ENCODE results near the gene SRRM1. TPM values are rescaled to one million over a fixed set of nuclear protein-coding genes. Genes with fewer than 3 reads are reported as not detected.
"Not testable (repeated sequence)": the region's sequence is repeated elsewhere in the genome, so short reads cannot be mapped to it uniquely, and the experiment has no call there.

Gene SRRM1
- total RNA-seq, 1 experiment from 2014 or later: 98.5 TPM

DNA sequence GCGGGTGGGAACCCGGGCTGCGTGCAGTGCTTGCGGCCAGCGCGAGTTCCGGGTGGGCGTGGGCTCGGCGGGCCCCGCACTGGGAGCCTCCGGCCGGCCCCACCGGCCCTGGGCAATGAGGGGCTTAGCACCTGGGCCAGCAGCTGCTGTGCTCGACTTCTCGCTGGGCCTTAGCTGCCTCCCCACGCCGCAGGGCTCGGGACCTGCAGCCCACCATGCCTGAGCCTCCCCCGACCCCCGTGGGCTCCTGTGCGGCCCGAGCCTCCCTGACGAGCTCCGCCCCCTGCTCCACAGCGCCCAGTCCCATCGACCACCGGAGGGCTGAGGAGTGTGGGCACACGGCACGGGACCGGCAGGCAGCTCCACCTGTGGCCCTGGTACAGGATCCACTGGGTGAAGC is 78.4 kb downstream of the SRRM1 start:
- no peaks in the 10 kb centered on the region for H3K4me1 ChIP-seq (ENCODE audit: low read length)
- no peaks in the 10 kb centered on the region for H4K20me1 ChIP-seq (ENCODE audit: insufficient read depth, low read depth, low read length)
- no peak for DNase-seq
- H3K27me3 ChIP-seq (ENCODE audit: low read length): no peaks in the 10 kb centered on the region
- no peak overlapping the region for H2AFZ ChIP-seq (ENCODE audit: low read length)
- no peaks in the 10 kb centered on the region for H3K36me3 ChIP-seq (ENCODE audit: insufficient read depth, low read length)
- H3K27ac ChIP-seq (ENCODE audit: low read length): no peak overlapping the region
- H3K9me3 ChIP-seq (ENCODE audit: low read length): no peaks in the 10 kb centered on the region
- no peak overlapping the region for H3K4me2 ChIP-seq (ENCODE audit: low read depth, low read length, poor library complexity, severe bottlenecking)
- H3K9me2 ChIP-seq (replicated peaks; ENCODE audit: insufficient read depth, low read length): no peaks in the 10 kb centered on the region
- H3K4me3 ChIP-seq (ENCODE audit: low read length): no peak overlapping the region
- no peak overlapping the region for H3K9ac ChIP-seq (ENCODE audit: low read length)
- no peaks in the 10 kb centered on the region for H3K79me2 ChIP-seq (ENCODE audit: low read length)

- H4K20me1 ChIP-seq (ENCODE audit: insufficient read depth, low read depth, low read length); H3K4me1 ChIP-seq (ENCODE audit: low read length); DNase-seq; H3K79me2 ChIP-seq (ENCODE audit: low read length); H3K27me3 ChIP-seq (ENCODE audit: low read length); H3K9ac ChIP-seq (ENCODE audit: low read length); H3K36me3 ChIP-seq (ENCODE audit: insufficient read depth, low read length); H3K9me3 ChIP-seq (ENCODE audit: low read length); H2AFZ ChIP-seq (ENCODE audit: low read length); H3K4me2 ChIP-seq (ENCODE audit: low read depth, low read length, poor library complexity, severe bottlenecking); H3K9me2 ChIP-seq (replicated peaks; ENCODE audit: insufficient read depth, low read length); H3K27ac ChIP-seq (ENCODE audit: low read length); H3K4me3 ChIP-seq (ENCODE audit: low read length): not testable (repeated sequence)
Observed at GRCh38 chr1:24722073-24723035, 79.3 kb downstream of the SRRM1 start.

Small RNA genes lying within 50 kb of the gene (small RNA-seq; reads per million reads assigned to genes)
- gene RF00019: not detected

Other genes starting within 250 kb of the SRRM1 start
- 3.5 and 9.2 TPM in 2 replicates for gene STPG1, start 229.5 kb upstream of the SRRM1 start, total RNA-seq (2014; rRNA removed; shearing (Covaris generic); ENCODE audit: low replicate concordance)
- 22.7 and 40.8 TPM in 2 replicates for gene NIPAL3, start 227.5 kb upstream of the SRRM1 start, total RNA-seq (2014; rRNA removed; shearing (Covaris generic); ENCODE audit: low replicate concordance)
- 4.8 and 6.6 TPM in 2 replicates for gene RCAN3, start 140.5 kb upstream of the SRRM1 start, total RNA-seq (2014; rRNA removed; shearing (Covaris generic); ENCODE audit: low replicate concordance)
- not detected in 2 replicates for gene NCMAP, start 87.2 kb upstream of the SRRM1 start, total RNA-seq (2014; rRNA removed; shearing (Covaris generic); ENCODE audit: low replicate concordance)
- 49.1 and 87.4 TPM in 2 replicates for gene CLIC4, start 102.1 kb downstream of the SRRM1 start, total RNA-seq (2014; rRNA removed; shearing (Covaris generic); ENCODE audit: low replicate concordance)

Measured in Karpas-422 (cell line).